GM18873 (cell line): ENCODE data around the gene FOXM1.
"Not testable (repeated sequence)": the region's sequence is repeated elsewhere in the genome, so short reads cannot be mapped to it uniquely, and the experiment has no call there.

ENCODE experiments used
- ATAC-seq: cut with Tn5 transposase; IDR thresholded peaks from one replicate; pipeline ENCODE4 v1.9.1; 2021; ENCODE audit warnings: mild to moderate bottlenecking, moderate library complexity, moderate number of reproducible peaks; ENCODE audit not compliant: unreplicated experiment, low FRiP score

Gene FOXM1

DNA sequence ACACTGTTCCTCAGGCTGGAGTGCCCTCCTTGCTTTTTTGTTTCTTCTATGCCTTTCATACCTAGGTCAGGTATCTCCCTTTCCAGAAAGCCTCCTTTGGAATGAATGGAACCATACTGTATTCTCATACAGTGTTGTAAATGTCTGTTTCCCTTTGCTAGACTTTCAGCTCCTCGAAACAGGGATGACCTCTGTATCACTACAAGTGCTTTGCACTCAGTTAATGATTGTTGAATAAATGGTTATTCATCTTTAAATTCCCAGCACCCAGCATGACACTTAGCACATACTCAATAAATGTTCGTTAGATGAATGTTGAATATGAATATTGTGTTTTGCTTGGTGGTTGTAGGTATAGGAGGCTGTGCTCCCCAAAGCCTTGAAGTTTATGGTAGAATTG lies 7.8 kb upstream of the FOXM1 start:
- no peak for ATAC-seq

DNA sequence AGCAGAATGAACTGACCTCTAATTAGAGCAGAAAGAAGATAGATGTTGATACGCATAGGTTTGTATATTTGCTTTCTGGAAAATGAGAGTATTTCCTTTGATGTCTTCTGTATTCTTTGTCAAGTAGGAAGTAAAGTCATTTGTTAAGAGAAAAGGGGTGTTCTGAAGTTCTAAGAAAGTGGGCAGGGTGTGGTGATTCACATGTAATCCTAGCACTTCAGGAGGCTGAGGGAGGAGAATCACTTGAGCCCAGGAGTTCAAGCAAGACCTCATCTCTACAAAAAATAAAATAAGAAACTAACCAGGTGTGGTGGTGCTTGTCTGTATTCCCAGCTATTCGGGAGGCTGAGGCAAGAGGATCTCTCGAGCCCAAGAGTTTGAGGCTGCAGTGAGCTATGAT lies 2.9 kb upstream of the FOXM1 start:
- no peak for ATAC-seq

DNA sequence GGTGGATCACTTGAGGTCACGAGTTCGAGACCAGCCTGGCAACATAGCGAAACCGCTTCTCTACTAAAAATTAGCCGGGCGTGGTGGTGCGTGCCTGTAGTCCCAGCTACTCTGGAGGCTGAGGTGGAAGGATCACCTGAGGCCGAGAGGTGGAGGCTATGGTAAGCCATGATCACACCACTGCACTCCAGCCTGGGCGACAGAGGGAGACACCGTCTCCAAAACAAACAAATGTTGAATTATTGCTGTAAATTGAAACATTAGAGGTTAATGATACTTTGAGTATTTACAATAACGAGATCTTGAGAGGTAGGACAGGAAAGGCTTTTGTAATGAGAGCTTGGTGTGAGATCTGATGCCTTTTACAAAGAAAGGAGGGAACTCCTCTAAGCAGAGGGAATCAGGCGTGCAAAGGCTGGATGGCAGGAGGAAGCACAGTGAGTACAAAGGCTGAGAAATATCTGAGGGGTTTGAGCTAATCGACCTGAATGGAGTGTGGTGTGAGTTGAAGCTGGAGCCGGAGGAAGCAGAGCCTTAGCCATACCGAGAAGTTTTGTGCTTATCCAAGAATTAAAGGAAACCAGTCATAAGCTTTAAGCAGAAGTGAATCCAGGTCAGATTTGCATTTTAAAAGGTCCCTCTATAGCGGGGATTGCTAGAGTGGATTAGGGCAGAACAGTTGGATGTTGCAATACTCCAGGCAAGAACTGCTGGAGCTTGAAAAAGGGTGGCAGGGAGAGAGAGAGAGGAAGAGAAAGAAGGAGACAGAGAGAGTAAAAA lies 1.2 kb upstream of the FOXM1 start:
- ATAC-seq: no peak

DNA sequence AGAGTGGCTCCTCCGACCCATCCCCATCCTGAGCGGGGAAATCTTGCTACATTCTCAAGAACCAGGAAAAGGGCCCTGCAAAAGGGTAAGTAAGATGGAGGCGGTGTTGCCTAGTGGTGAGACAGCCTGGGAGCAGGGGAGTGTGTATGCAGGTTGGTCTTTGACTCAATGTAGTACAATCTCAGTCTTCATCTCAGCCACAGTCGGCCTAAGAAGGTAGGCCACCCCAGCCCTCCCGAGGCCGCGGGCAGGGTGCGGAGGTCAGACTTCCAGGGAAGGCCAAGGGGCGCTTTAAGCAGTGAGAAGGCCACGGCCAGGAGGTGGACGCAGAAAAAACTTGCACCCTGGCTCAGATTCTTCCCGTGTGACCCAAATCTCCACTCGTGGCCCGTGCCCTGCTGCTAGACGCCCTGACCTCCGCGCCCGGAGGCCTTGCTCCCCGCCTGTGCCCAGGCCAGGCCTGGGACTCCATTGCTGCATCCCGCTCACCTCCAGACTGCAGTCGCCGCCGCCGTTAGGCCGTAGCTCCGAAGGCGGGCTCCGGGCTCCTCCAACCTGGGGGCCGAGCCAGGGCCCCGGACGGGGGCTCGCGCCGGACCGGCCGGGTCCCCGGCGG lies 435 bp downstream of the FOXM1 start:
- ATAC-seq: no peak

DNA sequence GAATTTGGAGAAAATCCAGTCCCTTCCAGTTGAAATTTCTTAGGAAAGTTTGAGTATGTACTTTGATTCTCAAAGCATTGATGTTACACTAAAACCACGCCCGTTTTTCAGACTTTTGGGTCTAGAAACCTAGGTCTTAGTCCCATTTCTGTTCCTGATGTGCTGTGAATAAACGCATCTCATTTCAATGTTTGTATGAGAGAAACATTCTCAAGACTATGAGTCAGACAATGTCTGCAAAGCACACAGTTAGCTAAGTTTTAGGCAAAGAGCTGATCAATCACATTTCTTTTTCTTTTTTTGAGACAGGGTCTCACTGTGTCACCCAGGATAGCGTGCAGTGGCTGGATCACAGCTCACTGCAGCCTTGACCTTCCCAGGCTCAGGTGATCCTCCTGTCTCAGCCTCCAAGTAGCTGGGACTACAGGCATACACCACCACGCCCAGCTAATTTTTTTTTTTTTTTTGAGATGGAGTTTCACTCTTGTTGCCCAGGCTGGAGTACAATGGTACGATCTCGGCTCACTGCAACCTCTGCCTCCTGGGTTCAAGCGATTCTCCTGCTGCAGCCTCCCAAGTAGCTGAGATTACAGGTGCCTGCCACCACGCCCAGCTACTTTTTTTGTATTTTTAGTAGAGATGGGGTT lies 7.9 kb downstream of the FOXM1 start:
- not testable (repeated sequence) for ATAC-seq

DNA sequence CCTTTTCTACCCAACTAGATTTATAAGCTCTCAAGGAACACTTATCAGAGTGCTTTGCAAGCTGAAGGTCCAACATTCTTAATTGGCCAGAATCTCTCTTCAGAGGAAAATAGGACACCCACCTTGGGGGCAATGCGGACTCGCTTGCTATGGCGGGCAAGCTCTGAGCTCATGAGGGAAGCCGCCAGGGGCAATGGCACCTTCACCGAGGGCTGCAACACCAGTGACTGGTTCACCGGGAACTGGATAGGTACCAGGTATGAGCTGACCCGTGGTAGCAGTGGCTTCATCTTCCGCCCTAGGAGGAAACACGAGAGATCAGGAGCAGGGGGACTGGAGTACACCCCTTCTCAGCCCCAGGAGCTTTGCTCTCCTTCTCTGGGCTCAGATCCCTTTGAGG lies 12.8 kb downstream of the FOXM1 start:
- no peak for ATAC-seq

DNA sequence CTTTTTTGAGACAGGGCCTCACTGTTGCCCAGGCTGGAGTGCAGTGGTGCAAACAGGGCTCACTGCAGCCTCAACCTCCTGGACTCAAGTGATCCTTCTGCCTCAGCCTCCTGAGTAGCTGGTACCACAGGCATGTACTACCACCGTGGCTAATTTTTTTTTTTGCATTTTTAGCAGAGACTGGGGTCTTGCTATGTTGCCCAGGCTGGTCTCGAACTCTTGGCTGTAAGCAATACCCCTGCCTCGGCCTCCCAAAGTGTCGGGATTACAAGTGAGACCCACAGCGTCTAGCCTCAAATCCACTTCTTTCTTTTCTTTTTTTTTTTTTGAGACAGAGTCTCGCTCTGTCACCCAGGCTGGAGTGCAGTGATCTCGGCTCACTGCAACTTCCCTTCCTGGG lies 13.6 kb downstream of the FOXM1 start:
- ATAC-seq: not testable (repeated sequence)

DNA sequence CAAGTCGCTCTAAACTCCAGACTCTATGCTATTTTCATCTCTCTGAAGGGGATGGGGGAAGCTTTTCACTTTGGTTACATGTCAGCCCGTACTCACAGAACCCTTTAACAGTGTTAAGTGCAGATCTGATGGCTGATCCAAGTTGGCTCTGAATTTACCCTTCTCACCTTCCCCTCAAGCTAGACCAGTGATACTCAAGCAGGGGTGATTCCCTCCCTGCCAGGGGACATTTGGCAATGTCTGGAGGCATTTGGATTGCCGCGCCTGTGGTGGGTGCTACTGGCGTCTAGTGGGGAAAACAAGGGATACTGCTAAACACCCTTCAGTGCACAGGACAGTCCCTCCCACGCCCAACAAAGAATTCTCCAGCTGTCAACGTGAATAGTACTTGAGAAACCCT lies 14.1 kb downstream of the FOXM1 start:
- no peak for ATAC-seq

DNA sequence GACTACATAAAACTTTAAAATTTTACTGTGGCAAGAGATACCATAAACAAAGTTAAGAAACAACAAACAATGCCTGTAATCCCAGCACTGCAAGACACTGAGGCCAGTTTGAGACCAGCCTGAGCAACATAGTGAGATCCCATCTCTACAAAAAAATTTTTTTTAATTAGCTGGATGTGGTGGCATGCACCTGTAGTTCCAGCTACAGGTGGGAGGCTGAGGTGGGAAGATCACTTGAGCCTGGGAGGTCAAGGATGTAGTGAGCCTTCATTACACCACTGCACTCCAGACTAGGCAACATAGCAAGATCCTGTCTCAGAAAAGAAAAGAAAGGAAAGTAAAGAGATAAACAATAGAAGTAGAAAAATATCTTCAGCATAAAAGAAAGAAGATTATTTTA lies 16.8 kb downstream of the FOXM1 start:
- no peak for ATAC-seq

DNA sequence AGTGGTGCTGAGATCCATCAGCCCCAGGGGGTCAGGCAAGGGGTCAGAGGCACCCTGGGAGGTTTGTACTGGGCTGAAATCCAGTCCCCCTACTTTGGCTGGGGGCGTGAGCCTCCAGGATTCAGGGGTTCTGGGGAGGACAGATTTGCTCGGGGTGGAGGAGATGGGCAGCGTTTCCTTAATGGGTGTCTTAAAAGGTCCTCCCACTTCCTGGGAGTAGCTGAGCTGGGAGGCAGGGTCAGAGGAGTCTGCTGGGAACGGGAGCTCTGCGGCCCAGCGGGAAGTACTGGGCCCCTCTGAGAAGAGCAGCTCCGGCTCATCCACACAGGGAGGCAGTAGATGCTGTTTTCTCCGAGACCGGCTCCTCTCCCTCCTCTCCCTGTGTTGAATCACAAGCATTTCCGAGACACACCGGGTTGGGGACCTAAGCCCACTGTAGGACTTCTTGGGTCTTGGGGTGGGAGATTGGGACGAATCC lies 18.0 kb downstream of the FOXM1 start:
- no peak for ATAC-seq

DNA sequence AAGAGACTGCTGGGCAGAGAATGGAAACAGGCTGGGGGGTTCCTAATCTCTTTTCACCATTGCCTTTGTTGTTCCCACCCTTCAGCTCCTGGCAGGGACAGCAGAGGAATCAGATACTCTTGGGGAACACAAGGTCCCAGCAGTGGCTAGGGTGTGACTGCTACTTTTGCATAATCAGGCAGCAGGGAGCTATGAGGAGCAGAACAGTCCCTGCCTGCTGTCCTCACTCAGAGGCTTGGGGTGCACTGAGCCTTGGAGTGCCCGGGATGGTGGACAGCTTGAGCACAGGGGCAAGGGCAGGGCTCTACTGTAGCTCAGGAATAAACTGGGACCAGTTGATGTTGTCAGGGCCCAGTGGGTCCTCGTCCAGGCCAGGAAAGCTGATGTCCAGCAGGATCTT lies 18.6 kb downstream of the FOXM1 start:
- no peak for ATAC-seq

DNA sequence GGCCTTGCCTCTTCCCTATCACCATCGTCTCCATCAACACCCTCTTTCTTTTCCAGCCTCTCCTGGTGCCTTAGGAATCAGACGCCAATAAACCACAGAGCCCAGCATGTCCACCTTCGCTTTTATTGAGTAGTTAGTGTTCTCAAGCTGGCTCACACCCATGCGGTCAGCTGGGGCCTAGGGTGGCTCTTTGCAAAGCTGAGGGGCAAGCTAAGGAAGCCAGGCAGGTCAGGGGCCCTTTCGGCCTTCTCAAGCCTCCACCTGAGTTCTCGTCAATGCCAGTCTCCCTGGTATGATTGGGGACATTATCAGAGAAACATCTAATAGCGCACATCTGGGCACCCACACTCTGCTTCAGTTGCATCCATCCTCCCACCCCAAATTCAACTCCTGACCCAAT lies 19.4 kb downstream of the FOXM1 start:
- ATAC-seq: no peak

DNA sequence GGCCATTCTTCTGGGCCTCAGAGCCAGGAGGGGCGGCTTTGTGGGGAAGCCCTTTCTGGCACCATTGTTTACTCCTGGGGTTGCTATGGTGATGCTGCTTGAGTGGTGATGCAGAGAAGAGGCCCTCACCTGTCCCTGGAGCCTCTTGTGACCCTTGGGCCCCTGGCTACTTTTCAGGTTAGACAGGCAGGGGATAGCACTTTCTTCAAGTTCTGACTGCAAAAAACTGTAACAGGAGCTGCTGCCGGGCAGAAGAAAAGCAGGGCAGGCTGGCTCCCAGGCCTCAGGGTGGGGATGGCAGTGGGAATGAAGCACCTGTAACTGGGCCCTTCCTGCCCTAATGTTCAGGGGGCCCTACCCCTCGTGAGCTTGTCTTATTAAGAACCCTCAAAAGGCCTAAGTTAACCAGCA lies 19.9 kb downstream of the FOXM1 start, which contains the start of gene TEX52:
TSS of gene TEX52 (minus strand) at position 19 of the 411 bp plus-strand sequence. CDS start at position 6, 13 bp downstream.
- ATAC-seq: no peak

DNA sequence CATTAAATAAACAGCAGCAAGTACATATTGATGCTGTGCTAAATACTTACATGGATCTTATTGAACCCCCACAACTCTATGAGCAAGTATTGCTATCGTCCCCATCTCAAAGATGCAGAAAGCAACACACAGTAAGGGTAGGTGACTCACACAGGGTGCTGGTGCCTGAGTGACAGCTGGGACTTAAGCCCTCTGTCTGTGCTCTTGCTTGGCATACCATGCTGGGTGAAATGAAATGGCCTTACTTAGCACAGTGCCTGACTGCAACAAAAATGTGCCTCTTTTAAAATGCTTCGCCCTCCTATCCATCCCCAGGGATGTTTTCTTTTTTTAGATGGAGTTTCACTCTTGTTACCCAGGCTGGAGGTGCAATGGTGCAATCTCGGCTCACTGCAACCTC lies 20.9 kb downstream of the FOXM1 start:
- ATAC-seq: no peak

DNA sequence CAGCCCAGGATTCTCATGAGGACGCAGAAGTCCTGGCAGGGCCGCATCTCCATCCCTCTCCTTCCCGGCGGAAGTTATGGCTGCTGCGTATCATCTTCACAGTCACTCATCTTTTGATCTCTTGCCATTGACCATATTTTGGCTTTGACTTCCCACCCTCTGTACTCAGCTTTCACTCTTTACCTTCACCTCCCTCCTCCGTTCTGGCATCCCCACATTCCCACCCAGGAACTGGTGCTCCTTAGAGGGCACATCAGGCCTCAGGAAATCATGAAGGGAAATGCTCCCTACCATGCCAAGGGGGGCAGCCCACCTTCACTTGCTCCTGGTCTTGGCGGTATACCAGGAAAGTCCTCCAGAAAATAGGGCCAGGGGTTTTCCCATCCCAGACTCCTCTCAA lies 21.4 kb downstream of the FOXM1 start:
- no peak for ATAC-seq

DNA sequence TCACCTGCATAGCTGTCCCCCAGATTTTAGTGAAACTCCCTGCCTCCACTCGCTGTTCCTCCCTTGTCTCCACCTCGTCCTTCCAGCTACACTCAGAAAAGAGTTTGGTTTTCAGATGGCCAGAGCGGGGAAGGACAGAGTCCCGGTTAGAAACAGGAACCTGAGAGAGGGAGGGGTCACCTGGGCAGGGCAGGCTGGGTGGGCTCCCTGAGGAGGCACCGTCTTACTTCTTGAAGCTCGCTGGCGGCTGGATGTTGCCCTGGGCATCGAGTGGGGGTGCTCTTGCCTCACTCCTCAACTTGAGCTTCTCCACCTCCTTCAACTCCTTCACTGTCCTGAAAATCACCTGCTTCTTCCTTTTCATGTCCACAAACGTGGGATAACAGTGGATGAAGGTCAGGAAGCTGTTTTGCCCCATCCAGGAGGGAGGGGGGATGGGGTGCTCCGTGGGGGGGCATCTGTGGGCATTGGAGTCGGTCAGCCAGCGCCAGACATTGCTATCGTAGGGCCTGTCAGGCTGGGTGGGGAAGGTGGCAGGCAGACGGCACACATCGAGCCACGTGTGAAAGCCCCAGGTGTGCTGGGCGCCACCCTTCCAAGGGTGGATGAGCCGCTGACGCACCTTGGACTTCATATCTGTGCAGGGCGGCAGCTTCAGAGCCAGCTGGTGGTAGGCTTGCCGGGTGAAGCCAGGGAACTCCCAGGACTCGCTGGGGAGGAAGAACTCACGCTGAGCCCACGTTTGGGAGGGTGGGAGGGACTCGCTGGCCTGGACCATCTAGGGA lies 22.1 kb downstream of the FOXM1 start:
- ATAC-seq: no peak

DNA sequence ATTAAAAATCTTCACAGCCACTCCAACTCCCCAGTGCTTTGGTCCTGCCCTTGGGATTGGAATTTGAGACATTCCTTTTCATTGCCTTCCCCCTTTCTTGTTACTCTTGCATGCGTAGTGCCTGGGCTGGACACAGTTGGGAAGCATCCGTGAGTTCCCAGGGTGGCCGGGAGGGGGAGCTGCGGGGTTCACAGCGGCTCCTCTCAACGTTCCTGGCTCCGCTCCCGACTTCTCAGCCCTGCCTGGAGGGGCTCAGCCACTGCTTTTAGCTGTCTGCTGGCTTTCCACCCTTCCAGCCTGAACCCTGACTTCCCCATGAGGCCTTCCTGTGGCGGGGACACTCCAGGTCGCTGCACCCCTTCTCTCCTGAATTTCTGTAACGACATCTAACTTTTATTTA lies 23.3 kb downstream of the FOXM1 start:
- no peak for ATAC-seq

DNA sequence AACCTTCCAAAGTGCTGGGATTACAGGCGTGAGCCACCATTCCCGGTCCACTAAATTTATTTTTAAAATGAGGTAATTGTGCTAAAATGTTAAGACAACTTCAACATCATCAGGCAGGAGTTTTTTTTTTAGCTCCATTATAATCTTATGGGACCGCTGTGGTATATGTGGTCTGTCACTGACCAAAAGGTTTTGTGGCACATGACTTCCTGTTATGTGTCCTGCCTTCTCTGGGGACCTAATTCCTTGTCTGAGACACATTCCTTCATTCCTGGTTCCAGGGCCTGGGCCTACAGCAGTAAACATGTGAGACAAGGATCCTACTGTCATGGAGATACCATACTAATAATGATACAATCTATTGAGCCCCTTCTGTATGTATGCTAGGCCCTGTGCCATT lies 25.0 kb downstream of the FOXM1 start:
- no peak for ATAC-seq

DNA sequence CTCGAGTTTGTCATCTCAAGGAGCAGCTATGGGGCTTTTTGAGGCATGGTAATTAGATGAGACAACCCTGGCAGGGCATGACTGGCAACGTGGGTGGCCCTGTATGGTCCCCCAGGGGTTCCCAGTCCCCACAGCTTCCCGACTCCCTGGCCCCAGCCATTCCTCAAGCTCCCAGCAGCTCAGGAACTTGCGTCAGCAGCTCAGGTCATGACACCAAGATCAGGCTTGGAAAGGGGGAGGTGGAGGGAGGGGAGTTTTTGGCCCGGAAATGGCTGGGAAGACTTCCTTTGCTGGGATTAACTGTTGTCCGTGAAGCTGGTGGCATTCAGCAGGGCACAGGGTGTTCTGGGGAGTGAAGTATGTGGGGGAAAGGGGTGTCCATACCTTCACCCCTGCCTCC lies 31.7 kb downstream of the FOXM1 start:
- no peak for ATAC-seq

DNA sequence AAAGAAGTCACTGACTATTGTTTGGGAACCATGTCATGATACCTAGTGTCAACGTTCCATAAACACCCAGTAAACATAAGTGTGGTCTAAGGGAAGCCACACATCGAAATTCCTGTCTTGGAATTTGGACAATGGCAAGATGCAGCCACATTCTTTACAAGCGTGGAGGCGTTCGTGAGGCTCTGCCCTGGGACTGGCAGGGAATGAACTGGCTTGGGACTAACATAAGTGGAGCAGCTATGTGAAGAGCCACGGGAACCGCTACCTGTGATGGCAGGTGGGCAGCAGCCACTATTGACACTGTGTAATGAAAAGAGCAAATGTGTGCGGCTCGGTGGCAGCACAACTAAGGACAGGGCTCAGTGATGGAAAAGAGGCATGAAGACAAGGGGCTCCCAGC lies 32.2 kb downstream of the FOXM1 start:
- no peak for ATAC-seq

DNA sequence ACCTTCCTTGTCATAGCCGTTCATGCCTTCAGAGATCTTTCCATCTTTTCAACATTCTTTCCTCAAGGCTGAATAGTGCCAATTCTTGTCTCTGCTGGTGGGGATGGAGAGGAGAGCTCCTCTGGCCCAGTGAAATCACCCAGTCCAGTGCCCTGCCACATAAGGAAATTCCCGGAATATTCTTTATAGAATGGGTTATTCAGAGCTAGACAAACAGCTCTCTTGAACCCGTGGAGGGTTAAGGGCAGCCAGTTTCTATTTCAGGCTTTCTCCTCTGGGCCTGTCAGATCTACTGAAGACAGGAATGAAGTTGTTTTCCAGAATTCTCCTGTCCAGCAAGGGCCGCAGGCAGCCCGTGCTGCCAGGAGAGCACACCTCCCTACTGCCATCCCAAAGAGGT lies 34.0 kb downstream of the FOXM1 start:
- ATAC-seq: no peak
